Activated CD4-positive, alpha-beta T cell treated with anti-CD3 and anti-CD28 coated beads for 36 hours (primary cell): ENCODE results near the gene NCR2. TPM values are rescaled to one million over a fixed set of nuclear protein-coding genes. Genes with fewer than 3 reads are reported as not detected.

Source experiments
- ATAC-seq: fragments of 200-7000 bp; cut with Tn5 transposase; one replicate; pipeline ENCODE4 v1.10.0; 2021; ENCODE audit warnings: mild to moderate bottlenecking, moderate library complexity
- CTCF ChIA-PET: fragments of 350-600 bp; sonication (Branson Sonifier 250); formaldehyde crosslinking; loops from one replicate; lab custom pipeline; 2021; ENCODE audit warnings: antibody characterized with exemption; lab: Charles Lee
- POLR2A ChIA-PET: fragments of 350-600 bp; sonication (Branson Sonifier 250); formaldehyde crosslinking; loops from one replicate; lab custom pipeline; 2021; ENCODE audit warnings: antibody characterized with exemption, inconsistent platforms; lab: Charles Lee
- DNase-seq: peaks from one replicate; pipeline ENCODE4 v3.0.0-alpha.2; 2020
- H3K27ac Mint-ChIP-seq: one replicate; pipeline ENCODE4 v1.8.0; 2021; ENCODE audit warnings: mixed read lengths
- H3K27me3 Mint-ChIP-seq: one replicate; pipeline ENCODE4 v1.8.0; 2021; ENCODE audit warnings: mixed read lengths
- H3K36me3 Mint-ChIP-seq: one replicate; pipeline ENCODE4 v1.8.0; 2021; ENCODE audit warnings: low read depth, mixed read lengths
- H3K4me1 Mint-ChIP-seq: one replicate; pipeline ENCODE4 v1.8.0; 2021; ENCODE audit warnings: mixed read lengths
- H3K4me3 Mint-ChIP-seq: one replicate; pipeline ENCODE4 v1.8.0; 2021; ENCODE audit warnings: mild to moderate bottlenecking, moderate library complexity, mixed read lengths
- H3K9me3 Mint-ChIP-seq: one replicate; pipeline ENCODE4 v1.8.0; 2021; ENCODE audit warnings: low read depth, mixed read lengths
- intact Hi-C, 2 experiments: fragments of 100-400 bp; cut with DNase I in 1 of 2; cut with micrococcal nuclease in 1 of 2; formaldehyde crosslinking; loops; one replicate each; pipeline versions ENCODE4 v1.14.2 to v1.15.1; 2022 to 2024; cut with DNase I, micrococcal nuclease
- total RNA-seq, 2 experiments: library from RNA; stranded (reverse); gene quantifications; one replicate each; pipeline ENCODE4 v1.2.3, GENCODE V29; 2021

The NCR2 gene
- total RNA-seq, 2 experiments from 2014 or later = not detected

- Mint-ChIP-seq H3K27me3 (peaks cover 70% of the 10 kb centered on the region), H3K4me3 (no peak overlapping the region), H3K36me3 (no peaks in the 10 kb centered on the region), H3K9me3 (no peaks in the 10 kb centered on the region), H3K27ac (no peak overlapping the region), H3K4me1 (peaks cover 27% of the 10 kb centered on the region)
- intact Hi-C loops = loop anchor here in 1 of 2 experiments (5.0 kb wide), 1 partner anchor 133 kb away; no protein-coding TSS in a partner anchor
- ATAC-seq (no peak), DNase-seq (peak; percentile 34)
- ChIA-PET CTCF (interaction anchor here (0.7 to 1.5 kb wide), 7 partner anchors 21 to 221 kb away, joined by 3 to 7 read pairs (median 3); no protein-coding TSS in a partner anchor), POLR2A (no interaction called here)
Observed at GRCh38 chr6:41373919-41374617, 38.7 kb downstream of the NCR2 start.

DNA sequence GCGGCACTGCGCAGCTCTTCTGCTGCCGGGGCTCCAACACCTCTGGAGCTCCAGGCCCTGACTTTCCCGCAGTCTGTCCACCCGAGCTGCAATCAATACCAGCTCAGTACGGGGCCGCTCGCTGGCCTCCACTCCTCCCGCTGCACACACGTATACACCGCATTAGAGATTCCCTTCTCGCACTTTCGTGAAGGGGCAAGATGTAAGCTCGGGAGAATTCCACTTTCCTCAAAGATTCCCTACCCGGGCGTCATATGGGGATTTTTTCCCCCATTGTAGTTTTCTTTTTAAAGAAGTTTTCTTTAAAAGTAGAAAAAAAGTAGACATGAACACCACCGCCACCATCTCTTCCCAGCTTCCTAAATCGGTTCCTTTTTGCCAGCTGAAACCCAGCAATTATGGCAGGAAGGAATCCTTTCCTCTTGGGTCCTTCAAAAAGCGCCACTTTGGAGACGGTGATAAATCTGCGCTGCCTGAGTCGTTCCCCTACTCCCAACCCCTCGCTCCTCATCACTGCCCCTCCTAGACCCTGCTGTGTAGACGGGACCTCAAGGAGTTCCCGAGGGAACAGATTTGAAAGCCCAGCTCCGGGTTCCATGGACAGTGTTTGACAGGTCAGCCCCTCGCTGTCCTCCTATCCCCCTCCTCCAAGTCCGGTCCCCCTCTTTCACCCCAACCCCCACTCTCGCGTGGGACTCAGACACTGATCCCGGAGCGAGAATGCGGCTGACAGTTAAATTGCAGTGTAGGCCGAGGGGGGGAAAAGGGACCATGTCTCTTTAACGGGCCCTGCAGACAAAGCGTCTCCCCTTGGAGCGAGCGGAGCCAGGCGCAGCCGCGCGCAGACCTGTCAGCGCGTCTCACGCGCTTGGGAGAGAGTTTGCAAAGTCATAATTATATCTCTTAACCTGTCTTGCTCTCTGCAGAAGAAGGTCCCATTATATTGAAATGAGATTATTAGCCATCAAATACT, 39.5 kb downstream of the NCR2 start:
- peak; percentile 13 for DNase-seq
- H3K4me1 Mint-ChIP-seq = peaks cover 27% of the 10 kb centered on the region
- ChIA-PET POLR2A (no interaction called here), CTCF (interaction anchor here (0.7 to 1.5 kb wide), 7 partner anchors 20 to 220 kb away, joined by 3 to 7 read pairs (median 3); no protein-coding TSS in a partner anchor)
- intact Hi-C loops = loop anchor here in 1 of 2 experiments (5.0 kb wide), 1 partner anchor 132 kb away; no protein-coding TSS in a partner anchor
- no peaks in the 10 kb centered on the region for H3K36me3 Mint-ChIP-seq
- H3K4me3 Mint-ChIP-seq = no peak overlapping the region
- no peaks in the 10 kb centered on the region for H3K9me3 Mint-ChIP-seq
- H3K27ac Mint-ChIP-seq = no peak overlapping the region
- H3K27me3 Mint-ChIP-seq = peaks cover 68% of the 10 kb centered on the region
- no peak for ATAC-seq

DNA sequence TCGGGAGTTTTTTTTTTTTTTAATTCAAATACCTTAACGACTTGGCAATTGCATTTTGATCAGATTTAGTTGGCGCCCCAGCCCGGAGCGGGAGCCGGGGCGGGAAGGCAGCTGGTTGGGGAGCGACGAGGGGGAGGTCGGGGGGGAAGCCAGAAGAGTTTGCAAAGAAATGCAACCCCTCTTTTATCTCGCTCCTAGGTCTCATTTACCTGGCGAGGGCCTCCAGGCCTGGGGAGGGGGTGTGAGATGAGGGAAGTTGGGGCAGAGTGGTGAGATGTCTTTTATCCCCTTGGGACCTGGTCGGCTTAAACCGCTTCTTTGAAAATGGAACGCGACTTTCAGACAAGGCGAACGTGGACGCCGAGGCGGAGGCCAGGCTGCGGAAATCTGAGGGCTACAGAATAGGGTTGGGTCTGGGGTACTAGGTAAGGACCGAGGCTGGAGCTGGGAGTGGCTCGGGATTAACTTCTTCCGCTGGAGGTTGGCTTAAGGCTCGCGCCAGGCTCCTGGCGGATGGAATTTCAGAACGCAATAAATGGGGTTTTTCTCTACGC, 40.3 kb downstream of the NCR2 start:
- CTCF ChIA-PET = interaction anchor here (0.7 to 0.8 kb wide), 2 partner anchors 21 to 57 kb away, joined by 3 read pairs; no protein-coding TSS in a partner anchor
- H3K4me3 Mint-ChIP-seq = no peak overlapping the region
- no peaks in the 10 kb centered on the region for H3K36me3 Mint-ChIP-seq

DNA sequence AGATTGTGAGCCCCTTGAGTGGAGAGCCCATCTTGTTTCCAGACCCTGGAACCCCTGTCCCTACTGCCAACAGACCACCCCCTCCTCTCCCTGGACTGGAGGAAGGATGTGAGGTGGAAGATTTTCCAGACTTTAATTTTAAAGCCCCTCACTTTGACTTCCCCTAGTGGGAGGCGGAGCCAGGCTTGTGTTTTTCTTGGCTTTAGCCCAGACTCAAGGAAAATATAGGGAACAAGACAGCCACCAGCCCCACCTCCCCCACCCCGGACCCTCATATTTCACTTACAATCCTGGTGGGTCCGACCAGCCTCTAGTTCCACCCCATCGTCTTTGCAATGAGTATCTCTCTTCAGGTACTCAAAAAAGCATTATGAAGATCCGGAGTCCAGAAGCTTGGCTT, 40.8 kb downstream of the NCR2 start:
- DNase-seq (no peak), ATAC-seq (no peak)
- no peaks in the 10 kb centered on the region for H3K36me3 Mint-ChIP-seq
- no peak overlapping the region for H3K27ac Mint-ChIP-seq
- POLR2A ChIA-PET = interaction anchor here (0.7 kb wide), 1 partner anchor 9 kb away, joined by 3 read pairs; no protein-coding TSS in a partner anchor
- H3K9me3 Mint-ChIP-seq = no peaks in the 10 kb centered on the region
- CTCF ChIA-PET = interaction anchor here (0.7 to 0.8 kb wide), 2 partner anchors 21 to 58 kb away, joined by 3 read pairs; no protein-coding TSS in a partner anchor
- intact Hi-C loops = no loop called here
- H3K4me3 Mint-ChIP-seq = no peak overlapping the region
- H3K4me1 Mint-ChIP-seq = peaks cover 27% of the 10 kb centered on the region
- peaks cover 61% of the 10 kb centered on the region for H3K27me3 Mint-ChIP-seq

More for the DNA sequence above, 40.3 kb downstream of the NCR2 start:
- DNase-seq (no peak), ATAC-seq (no peak)
- no peak overlapping the region for H3K27ac Mint-ChIP-seq
- peaks cover 65% of the 10 kb centered on the region for H3K27me3 Mint-ChIP-seq
- H3K4me1 Mint-ChIP-seq = peaks cover 27% of the 10 kb centered on the region
- H3K9me3 Mint-ChIP-seq = no peaks in the 10 kb centered on the region
- POLR2A ChIA-PET = no interaction called here
- intact Hi-C loops = no loop called here

- no peak overlapping the region for H3K27ac Mint-ChIP-seq
- POLR2A ChIA-PET = no interaction called here
- H3K36me3 Mint-ChIP-seq = no peaks in the 10 kb centered on the region
- intact Hi-C loops = no loop called here
- peaks cover 19% of the 10 kb centered on the region for H3K4me1 Mint-ChIP-seq
- no peak overlapping the region for H3K4me3 Mint-ChIP-seq
- H3K9me3 Mint-ChIP-seq = no peaks in the 10 kb centered on the region
- ATAC-seq (no peak), DNase-seq (no peak)
- CTCF ChIA-PET = interaction anchor here (0.5 kb wide), 1 partner anchor 980 kb away, joined by 3 read pairs; no protein-coding TSS in a partner anchor
- peaks cover 57% of the 10 kb centered on the region for H3K27me3 Mint-ChIP-seq
Observed at GRCh38 chr6:41377071-41377470, 41.7 kb downstream of the NCR2 start.

DNA sequence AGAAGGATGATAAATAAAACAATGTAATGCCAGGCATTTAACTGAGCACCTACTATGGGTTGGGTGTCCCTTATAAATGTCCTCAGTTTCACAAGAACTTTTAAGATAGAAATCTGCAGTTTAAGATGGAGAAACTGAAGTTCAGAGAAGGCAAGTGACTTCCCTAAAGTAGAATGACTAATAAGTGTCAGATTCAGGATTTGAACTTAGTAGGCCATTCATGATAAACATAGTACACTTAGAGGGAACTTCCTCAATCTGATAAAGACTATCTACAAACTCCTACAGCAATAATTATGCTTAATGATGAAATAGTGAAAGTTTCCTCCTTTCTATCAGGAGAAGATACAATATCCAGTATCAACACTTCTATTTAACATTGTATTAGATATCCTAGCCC, 43.9 kb downstream of the NCR2 start:
- POLR2A ChIA-PET = no interaction called here
- no peaks in the 10 kb centered on the region for H3K36me3 Mint-ChIP-seq
- CTCF ChIA-PET = no interaction called here
- ATAC-seq = no peak
- H3K27ac Mint-ChIP-seq = no peak overlapping the region
- peaks cover 48% of the 10 kb centered on the region for H3K27me3 Mint-ChIP-seq
- H3K4me1 Mint-ChIP-seq = peaks cover 9% of the 10 kb centered on the region
- DNase-seq = no peak
- intact Hi-C loops = no loop called here
- H3K4me3 Mint-ChIP-seq = no peak overlapping the region
- H3K9me3 Mint-ChIP-seq = no peaks in the 10 kb centered on the region

DNA sequence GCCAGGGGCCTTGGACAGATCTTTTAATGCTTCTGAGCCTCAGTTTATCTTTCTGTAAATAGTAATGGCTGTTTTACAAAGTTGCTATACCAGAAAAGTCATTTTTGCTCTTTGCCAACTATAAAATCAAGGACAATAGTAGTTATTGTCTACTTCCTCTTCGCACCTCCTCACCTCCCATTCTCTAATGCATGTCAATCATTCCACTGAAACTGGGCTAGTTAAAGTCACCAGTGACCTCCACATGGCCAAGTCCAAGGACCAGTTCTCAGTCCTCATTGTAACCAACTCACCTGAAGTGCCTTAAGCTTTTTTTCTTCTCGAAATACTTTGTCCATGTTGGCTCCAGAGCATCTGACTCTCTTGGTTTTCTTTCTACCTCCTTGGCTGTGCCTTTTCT, 51.2 kb downstream of the NCR2 start:
- ChIA-PET POLR2A (no interaction called here), CTCF (no interaction called here)
- Mint-ChIP-seq H3K27me3 (peaks cover 18% of the 10 kb centered on the region), H3K36me3 (no peaks in the 10 kb centered on the region), H3K27ac (no peak overlapping the region), H3K4me1 (no peaks in the 10 kb centered on the region), H3K4me3 (no peak overlapping the region), H3K9me3 (no peaks in the 10 kb centered on the region)
- DNase-seq (no peak), ATAC-seq (no peak)
- intact Hi-C loops = no loop called here

GRCh38 chr6:41392246-41392645, 56.8 kb downstream of the NCR2 start:
- ATAC-seq (no peak), DNase-seq (no peak)
- H3K36me3 Mint-ChIP-seq = peaks cover 1% of the 10 kb centered on the region
- H3K4me3 Mint-ChIP-seq = no peak overlapping the region
- CTCF ChIA-PET = interaction anchor here (0.5 to 1.0 kb wide), 2 partner anchors 22 to 47 kb away, joined by 3 read pairs; no protein-coding TSS in a partner anchor
- H3K4me1 Mint-ChIP-seq = no peaks in the 10 kb centered on the region
- POLR2A ChIA-PET = no interaction called here
- no peak overlapping the region for H3K27ac Mint-ChIP-seq
- intact Hi-C loops = no loop called here
- H3K27me3 Mint-ChIP-seq = peaks cover 20% of the 10 kb centered on the region
- peaks cover 17% of the 10 kb centered on the region for H3K9me3 Mint-ChIP-seq

GRCh38 chr6:41396335-41396734, 60.9 kb downstream of the NCR2 start:
- CTCF ChIA-PET = interaction anchor here (0.6 to 2.1 kb wide), 5 partner anchors 18 to 158 kb away, joined by 3 to 11 read pairs (median 3); no protein-coding TSS in a partner anchor
- ATAC-seq = no peak
- H3K9me3 Mint-ChIP-seq = peaks cover 17% of the 10 kb centered on the region
- POLR2A ChIA-PET = no interaction called here
- intact Hi-C loops = no loop called here
- no peak for DNase-seq
- peaks cover 1% of the 10 kb centered on the region for H3K36me3 Mint-ChIP-seq
- peaks cover 30% of the 10 kb centered on the region for H3K27me3 Mint-ChIP-seq
- H3K27ac Mint-ChIP-seq = no peak overlapping the region
- no peaks in the 10 kb centered on the region for H3K4me1 Mint-ChIP-seq
- no peak overlapping the region for H3K4me3 Mint-ChIP-seq

DNA sequence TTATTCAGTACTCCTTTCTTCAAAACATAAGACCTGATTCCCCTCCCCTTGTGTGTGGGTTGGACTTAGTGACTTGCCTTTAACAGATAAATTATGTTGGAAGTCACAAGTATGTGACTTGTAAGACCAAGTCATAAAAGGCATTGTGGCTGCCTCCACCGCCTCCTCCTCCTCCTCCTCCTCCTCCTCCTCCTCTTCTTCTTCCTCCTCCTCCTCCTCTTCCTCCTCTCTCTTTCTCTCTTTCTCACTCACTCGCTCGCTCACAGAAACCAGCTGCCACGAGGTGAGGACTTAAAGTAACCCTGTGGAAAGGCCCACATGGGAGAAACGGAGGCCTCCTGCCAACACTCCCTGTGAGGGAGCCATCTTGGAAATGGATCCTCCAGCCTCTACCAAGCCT, 64.0 kb downstream of the NCR2 start:
- peaks cover 1% of the 10 kb centered on the region for H3K36me3 Mint-ChIP-seq
- no peak overlapping the region for H3K4me3 Mint-ChIP-seq
- no peaks in the 10 kb centered on the region for H3K4me1 Mint-ChIP-seq
- intact Hi-C loops = no loop called here
- peaks cover 14% of the 10 kb centered on the region for H3K9me3 Mint-ChIP-seq
- ChIA-PET CTCF (interaction anchor here (0.7 kb wide), 1 partner anchor 27 kb away, joined by 4 read pairs; no protein-coding TSS in a partner anchor), POLR2A (no interaction called here)
- no peak overlapping the region for H3K27ac Mint-ChIP-seq
- H3K27me3 Mint-ChIP-seq = peaks cover 30% of the 10 kb centered on the region
- DNase-seq (no peak), ATAC-seq (no peak)
